MM.1S (cell line): ENCODE data around the gene PNPLA2.

ENCODE experiments used
- DNase-seq: peaks from one replicate; pipeline ENCODE4 v3.0.0-alpha.2; 2015
- H2AFZ ChIP-seq: fragments of 300-600 bp; sonication (generic); 2 replicates; pipeline ENCODE4 v1.6.0; 2016; ENCODE audit warnings: antibody characterized with exemption, low read length
- H3F3A ChIP-seq: fragments of 300-600 bp; sonication (generic); 2 replicates; pipeline ENCODE4 v1.6.1; 2016; ENCODE audit warnings: mild to moderate bottlenecking, antibody characterized with exemption, low read length, moderate library complexity, mixed read lengths; ENCODE audit not compliant: insufficient read depth
- H3K27ac ChIP-seq: fragments of 300-600 bp; sonication (generic); 2 replicates; pipeline ENCODE4 v1.5.1; 2016; ENCODE audit warnings: mild to moderate bottlenecking, low read length
- H3K27me3 ChIP-seq: fragments of 300-600 bp; sonication (generic); replicated peaks from 2 replicates; pipeline ENCODE4 v1.6.0; 2016; ENCODE audit warnings: low read length; ENCODE audit not compliant: insufficient read depth
- H3K36me3 ChIP-seq: fragments of 300-600 bp; sonication (generic); replicated peaks from 2 replicates; pipeline ENCODE4 v1.6.1; 2016; ENCODE audit warnings: mild to moderate bottlenecking, low read length, mixed read lengths; ENCODE audit not compliant: insufficient read depth
- H3K4me1 ChIP-seq: fragments of 300-600 bp; sonication (generic); 2 replicates; pipeline ENCODE4 v1.6.1; 2016; ENCODE audit warnings: low read length, mixed read lengths
- H3K4me2 ChIP-seq: fragments of 300-600 bp; sonication (generic); 2 replicates; pipeline ENCODE4 v1.6.0; 2016; ENCODE audit warnings: low read depth, low read length
- H3K4me3 ChIP-seq: fragments of 300-600 bp; sonication (generic); 2 replicates; pipeline ENCODE4 v1.5.1; 2016; ENCODE audit warnings: low read length, mixed read lengths
- H3K79me2 ChIP-seq: fragments of 300-600 bp; sonication (generic); 2 replicates; pipeline ENCODE4 v1.6.1; 2016; ENCODE audit warnings: mixed run types, low read length, mixed read lengths
- H3K9ac ChIP-seq: fragments of 300-600 bp; sonication (generic); 2 replicates; pipeline ENCODE4 v1.6.1; 2016; ENCODE audit warnings: low read length, mixed read lengths
- H3K9me2 ChIP-seq: fragments of 300-600 bp; sonication (generic); replicated peaks from 2 replicates; pipeline ENCODE4 v1.6.1; 2016; ENCODE audit warnings: mild to moderate bottlenecking, low read length, mixed read lengths; ENCODE audit not compliant: insufficient read depth
- H3K9me3 ChIP-seq: fragments of 300-600 bp; sonication (generic); replicated peaks from 2 replicates; pipeline ENCODE4 v1.6.1; 2016; ENCODE audit warnings: mild to moderate bottlenecking, low read length, mixed read lengths; ENCODE audit not compliant: insufficient read depth
- H4K20me1 ChIP-seq: fragments of 300-600 bp; sonication (generic); 2 replicates; pipeline ENCODE4 v1.6.1; 2016; ENCODE audit warnings: mild to moderate bottlenecking, low read length, moderate library complexity, mixed read lengths; ENCODE audit not compliant: insufficient read depth
- EZH2 ChIP-seq: fragments of 300-600 bp; sonication (generic); optimal IDR thresholded peaks from 2 replicates; pipeline ENCODE3; 2017; ENCODE audit warnings: low read depth, mild to moderate bottlenecking, antibody characterized with exemption, low read length, mixed read lengths
- EZH2phosphoT487 ChIP-seq: fragments of 300-600 bp; sonication (generic); IDR thresholded peaks from 2 replicates; pipeline ENCODE4 v1.6.1; 2018; ENCODE audit warnings: antibody characterized with exemption, low read length
- TF ChIP-seq, protein P1 (sequence below): fragments of 300-600 bp; sonication (generic); IDR thresholded peaks from 2 replicates; pipeline ENCODE4 v1.5.1; 2016; ENCODE audit warnings: antibody characterized with exemption, low read length, mixed read lengths

PNPLA2 gene

DNA sequence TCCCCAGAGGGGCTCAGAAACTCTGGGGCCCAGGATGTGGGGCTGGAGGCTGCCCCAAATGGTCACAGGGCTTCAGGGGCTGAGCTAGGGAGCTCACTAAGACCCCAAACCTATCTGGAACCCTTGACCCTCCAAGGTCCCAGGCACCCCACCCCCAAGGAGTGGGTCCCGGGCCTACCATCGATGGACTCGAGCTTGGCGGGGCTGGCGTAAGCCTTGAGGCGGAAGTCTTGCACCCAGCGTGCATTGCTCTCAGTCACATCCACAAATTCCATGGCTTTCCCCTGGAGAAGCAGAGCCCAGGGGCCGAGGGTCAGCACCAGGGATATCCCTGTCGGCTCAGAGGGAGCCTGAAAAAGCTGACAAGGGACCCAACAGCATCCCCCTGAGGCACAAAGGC lies 44.9 kb upstream of the PNPLA2 start:
- no peaks in the 10 kb centered on the region; the same call in 1 of the 2 replicates for H4K20me1 ChIP-seq
- no peaks in the 10 kb centered on the region for H3K9me2 ChIP-seq
- H3K4me3 ChIP-seq = no peak overlapping the region
- peaks cover 9% of the 10 kb centered on the region for H3K36me3 ChIP-seq
- H3K4me2 ChIP-seq = no peak overlapping the region
- H3K27me3 ChIP-seq = no peaks in the 10 kb centered on the region
- no peak overlapping the region for H3K9ac ChIP-seq
- H3K9me3 ChIP-seq = no peaks in the 10 kb centered on the region
- peaks cover 73% of the 10 kb centered on the region for H3K79me2 ChIP-seq
- no peak for DNase-seq
- H2AFZ ChIP-seq = no peak overlapping the region
- TF ChIP-seq, protein P1, sequence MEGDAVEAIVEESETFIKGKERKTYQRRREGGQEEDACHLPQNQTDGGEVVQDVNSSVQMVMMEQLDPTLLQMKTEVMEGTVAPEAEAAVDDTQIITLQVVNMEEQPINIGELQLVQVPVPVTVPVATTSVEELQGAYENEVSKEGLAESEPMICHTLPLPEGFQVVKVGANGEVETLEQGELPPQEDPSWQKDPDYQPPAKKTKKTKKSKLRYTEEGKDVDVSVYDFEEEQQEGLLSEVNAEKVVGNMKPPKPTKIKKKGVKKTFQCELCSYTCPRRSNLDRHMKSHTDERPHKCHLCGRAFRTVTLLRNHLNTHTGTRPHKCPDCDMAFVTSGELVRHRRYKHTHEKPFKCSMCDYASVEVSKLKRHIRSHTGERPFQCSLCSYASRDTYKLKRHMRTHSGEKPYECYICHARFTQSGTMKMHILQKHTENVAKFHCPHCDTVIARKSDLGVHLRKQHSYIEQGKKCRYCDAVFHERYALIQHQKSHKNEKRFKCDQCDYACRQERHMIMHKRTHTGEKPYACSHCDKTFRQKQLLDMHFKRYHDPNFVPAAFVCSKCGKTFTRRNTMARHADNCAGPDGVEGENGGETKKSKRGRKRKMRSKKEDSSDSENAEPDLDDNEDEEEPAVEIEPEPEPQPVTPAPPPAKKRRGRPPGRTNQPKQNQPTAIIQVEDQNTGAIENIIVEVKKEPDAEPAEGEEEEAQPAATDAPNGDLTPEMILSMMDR = no peak
- TF ChIP-seq EZH2phosphoT487 (no peak), EZH2 (no peak)
- H3K4me1 ChIP-seq = peaks cover 3% of the 10 kb centered on the region; the same call in 1 of the 2 replicates
- H3F3A ChIP-seq = no peaks in the 10 kb centered on the region
- H3K27ac ChIP-seq = no peak overlapping the region

DNA sequence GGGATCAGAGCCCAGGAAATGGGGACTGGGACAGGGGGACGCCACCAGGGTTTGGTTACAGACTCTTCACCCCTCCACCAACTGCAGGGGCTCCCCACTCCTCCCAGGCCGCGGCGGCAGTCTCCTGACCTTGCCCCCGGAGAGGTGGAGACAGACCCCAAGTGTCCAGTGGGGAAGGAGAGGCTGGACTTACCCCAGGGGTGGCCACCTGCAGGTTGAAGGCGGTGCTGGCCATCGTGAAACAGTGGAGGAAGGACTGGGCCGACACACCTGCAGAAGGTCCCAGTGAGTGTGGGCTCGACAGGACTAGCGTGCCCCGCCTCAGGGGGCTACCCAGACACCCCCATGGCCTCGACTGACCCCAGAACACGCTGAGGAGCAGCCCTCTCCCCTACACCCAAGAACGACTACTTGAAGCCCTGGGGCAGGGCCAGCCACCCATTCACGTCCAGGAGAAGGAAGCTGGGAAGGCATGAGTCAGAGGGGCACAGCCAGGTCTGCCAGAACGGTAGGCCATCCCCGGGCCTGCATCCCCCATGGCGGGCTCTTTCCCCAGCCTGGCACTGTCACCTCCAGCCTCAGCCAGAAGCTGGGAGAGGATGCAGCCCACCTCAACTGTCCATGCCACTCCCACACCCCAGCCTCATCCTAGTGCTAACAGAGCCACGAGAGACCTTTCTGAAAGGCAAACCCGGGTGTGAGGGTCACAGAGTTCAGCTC lies 43.7 kb upstream of the PNPLA2 start:
- Histone ChIP-seq H3K4me3 (no peak overlapping the region), H3K4me1 (peaks cover 3% of the 10 kb centered on the region; the same call in 1 of the 2 replicates), H3K79me2 (peaks cover 78% of the 10 kb centered on the region), H4K20me1 (no peaks in the 10 kb centered on the region; the same call in 1 of the 2 replicates), H3K9me2 (no peaks in the 10 kb centered on the region), H3K4me2 (no peak overlapping the region), H3K9ac (no peak overlapping the region), H3K27ac (no peak overlapping the region), H2AFZ (no peak overlapping the region), H3F3A (no peaks in the 10 kb centered on the region), H3K9me3 (no peaks in the 10 kb centered on the region), H3K27me3 (no peaks in the 10 kb centered on the region), H3K36me3 (peaks cover 9% of the 10 kb centered on the region)
- TF ChIP-seq, protein P1 = no peak
- TF ChIP-seq EZH2 = no peak
- no peak for TF ChIP-seq EZH2phosphoT487
- peak; percentile 4 for DNase-seq

DNA sequence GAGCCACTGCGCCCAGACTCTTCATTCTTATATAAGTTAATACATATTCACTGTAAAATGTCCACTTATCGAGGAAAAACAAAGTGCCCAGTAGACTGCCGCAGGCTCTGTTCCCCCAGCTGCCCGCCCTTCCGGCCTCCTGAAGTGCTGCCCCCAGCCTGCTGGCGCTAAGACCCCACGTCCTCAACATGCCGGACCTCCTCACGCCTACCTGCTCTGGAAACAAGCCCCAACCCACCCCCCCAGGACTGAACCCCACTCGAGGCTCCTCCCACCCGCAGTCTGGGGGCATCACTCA lies 42.5 kb upstream of the PNPLA2 start:
- no peaks in the 10 kb centered on the region for H3F3A ChIP-seq
- TF ChIP-seq EZH2phosphoT487 = no peak
- no peak for TF ChIP-seq EZH2
- TF ChIP-seq, protein P1 = no peak
- peak overlapping the region; percentile 87 for H3K4me2 ChIP-seq
- no peak for DNase-seq
- no peaks in the 10 kb centered on the region; the same call in 1 of the 2 replicates for H4K20me1 ChIP-seq
- peak overlapping the region; percentile 85 for H3K4me3 ChIP-seq
- H3K36me3 ChIP-seq = peaks cover 4% of the 10 kb centered on the region
- H2AFZ ChIP-seq = no peak overlapping the region
- peaks cover 69% of the 10 kb centered on the region for H3K79me2 ChIP-seq
- H3K27ac ChIP-seq = peak overlapping the region; percentile 0; the same call in 1 of the 2 replicates
- peak overlapping the region; percentile 90 for H3K9ac ChIP-seq
- peaks cover 3% of the 10 kb centered on the region; the same call in 1 of the 2 replicates for H3K4me1 ChIP-seq
- H3K9me2 ChIP-seq = no peaks in the 10 kb centered on the region
- no peaks in the 10 kb centered on the region for H3K27me3 ChIP-seq
- no peaks in the 10 kb centered on the region for H3K9me3 ChIP-seq
